HG03460 (cell line): ENCODE data around the gene CSF3.

Source experiments
- ATAC-seq: cut with Tn5 transposase; IDR thresholded peaks from one replicate; pipeline ENCODE4 v1.9.1; 2021; ENCODE audit not compliant: unreplicated experiment

CSF3 gene, protein sequence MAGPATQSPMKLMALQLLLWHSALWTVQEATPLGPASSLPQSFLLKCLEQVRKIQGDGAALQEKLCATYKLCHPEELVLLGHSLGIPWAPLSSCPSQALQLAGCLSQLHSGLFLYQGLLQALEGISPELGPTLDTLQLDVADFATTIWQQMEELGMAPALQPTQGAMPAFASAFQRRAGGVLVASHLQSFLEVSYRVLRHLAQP

DNA sequence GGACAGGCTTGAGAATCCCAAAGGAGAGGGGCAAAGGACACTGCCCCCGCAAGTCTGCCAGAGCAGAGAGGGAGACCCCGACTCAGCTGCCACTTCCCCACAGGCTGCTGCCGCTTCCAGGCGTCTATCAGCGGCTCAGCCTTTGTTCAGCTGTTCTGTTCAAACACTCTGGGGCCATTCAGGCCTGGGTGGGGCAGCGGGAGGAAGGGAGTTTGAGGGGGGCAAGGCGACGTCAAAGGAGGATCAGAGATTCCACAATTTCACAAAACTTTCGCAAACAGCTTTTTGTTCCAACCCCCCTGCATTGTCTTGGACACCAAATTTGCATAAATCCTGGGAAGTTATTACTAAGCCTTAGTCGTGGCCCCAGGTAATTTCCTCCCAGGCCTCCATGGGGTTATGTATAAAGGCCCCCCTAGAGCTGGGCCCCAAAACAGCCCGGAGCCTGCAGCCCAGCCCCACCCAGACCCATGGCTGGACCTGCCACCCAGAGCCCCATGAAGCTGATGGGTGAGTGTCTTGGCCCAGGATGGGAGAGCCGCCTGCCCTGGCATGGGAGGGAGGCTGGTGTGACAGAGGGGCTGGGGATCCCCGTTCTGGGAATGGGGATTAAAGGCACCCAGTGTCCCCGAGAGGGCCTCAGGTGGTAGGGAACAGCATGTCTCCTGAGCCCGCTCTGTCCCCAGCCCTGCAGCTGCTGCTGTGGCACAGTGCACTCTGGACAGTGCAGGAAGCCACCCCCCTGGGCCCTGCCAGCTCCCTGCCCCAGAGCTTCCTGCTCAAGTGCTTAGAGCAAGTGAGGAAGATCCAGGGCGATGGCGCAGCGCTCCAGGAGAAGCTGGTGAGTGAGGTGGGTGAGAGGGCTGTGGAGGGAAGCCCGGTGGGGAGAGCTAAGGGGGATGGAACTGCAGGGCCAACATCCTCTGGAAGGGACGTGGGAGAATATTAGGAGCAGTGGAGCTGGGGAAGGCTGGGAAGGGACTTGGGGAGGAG lies at the start of gene CSF3:
TSS of gene CSF3 (plus strand) at position 436 of the 993 bp plus-strand sequence. CDS start at position 471, 35 bp downstream.
- no peak for ATAC-seq

DNA sequence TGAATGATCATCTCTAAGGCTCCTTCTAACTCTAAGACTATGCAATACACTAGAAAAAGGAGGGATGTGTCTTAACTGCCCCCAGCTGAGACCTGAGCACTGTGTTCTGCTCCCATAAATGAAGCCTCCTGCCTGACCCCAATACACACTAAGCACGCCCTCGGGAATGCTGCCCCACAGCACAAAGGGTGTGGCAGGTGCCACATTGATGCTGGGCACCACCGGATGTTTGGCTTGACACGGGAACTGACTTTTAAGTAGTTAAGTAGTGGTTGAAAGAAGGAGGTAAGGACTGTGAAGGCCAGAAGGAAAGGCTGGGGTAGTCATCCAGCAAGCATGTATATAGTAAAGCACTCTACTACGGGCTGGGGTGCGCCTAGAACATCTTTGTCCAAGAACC lies 48.5 kb upstream of the CSF3 start:
- no peak for ATAC-seq

DNA sequence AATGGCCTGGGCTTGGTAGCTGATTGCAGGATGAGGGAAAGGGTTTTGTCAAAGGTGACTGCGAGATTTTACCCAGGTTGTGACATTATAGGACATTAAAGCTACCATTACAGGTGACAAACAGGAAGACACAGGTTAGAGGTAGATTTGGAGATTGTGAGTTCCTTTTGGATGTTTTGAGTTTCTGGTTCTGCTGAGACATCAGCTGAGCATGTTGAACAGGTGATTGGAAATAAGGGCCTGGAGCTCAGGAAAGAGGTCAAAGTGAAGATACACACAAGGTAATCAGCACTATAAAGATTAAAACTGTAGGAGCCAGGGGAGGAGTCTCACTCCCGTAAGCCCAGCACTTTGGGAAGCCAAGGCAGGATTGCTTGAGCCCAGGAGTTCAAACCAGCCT lies 46.5 kb upstream of the CSF3 start:
- no peak for ATAC-seq

DNA sequence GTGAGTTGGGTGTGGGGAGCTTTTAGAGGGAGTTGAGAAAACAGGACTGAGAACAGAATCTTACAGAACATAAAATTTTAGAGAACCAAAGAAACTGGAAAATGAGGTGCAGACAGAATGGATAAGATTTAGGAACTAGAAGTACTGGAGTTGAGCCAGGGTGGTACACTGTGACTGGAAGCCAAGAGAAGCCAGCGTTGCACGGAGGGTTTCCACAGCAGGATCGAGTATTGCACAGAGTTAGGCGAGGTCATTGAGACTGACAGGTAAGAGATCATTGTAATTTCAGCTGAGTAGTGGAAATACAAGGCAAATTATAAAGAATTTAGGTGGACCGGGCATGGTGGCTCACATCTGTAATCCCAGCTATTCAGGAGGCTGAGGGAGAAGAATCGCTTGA lies 45.9 kb upstream of the CSF3 start:
- ATAC-seq, result no peak

DNA sequence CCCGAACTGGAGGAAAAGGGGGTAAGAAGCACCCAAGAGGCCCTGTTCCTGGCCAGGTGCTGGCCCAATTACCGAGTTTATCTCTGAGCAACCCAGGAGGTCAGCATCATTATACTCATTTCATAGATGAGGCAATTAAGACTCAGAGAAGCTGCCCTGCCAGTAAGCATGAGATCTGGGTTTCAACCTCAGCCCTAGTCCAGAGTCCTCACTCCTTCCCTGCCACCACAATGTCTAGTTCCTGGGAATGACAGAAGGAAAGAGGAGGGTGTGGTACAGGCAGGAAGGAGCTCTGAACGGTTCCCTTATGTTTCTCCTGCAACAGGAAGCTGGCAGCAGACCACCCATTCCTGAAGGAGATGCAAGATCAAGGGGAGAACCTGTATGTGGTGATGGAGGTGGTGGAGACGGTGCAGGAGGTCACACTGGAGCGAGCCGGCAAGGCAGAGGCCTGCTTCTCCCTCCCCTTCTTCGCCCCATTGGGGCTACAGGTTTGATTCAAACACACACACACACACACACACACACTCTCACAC lies 45.0 kb upstream of the CSF3 start:
- ATAC-seq, result no peak

DNA sequence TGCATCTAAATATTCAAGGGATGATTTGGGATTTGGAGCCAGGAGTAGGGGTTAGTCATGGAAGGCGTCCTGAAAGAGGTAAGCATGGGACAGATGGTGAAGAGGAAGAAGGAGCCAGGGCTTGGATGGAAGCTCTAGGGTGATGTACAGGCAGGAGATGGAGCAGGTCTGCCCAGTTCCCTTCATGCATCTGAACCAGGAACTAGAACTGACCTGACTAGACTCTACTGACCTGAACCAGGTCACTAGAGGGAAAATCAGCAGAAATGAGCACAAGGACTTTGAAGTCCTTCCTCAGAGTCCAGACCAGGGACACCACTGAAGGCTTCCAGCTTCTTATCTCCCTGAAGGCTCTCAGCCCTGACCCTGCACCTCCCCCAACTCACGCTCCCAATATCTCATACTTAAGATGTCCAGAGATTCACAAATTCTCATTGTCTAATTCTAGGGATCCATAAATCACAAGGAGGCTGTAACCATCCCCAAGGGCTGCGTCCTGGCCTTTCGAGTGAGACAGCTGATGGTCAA lies 44.1 kb upstream of the CSF3 start:
- ATAC-seq, result no peak

DNA sequence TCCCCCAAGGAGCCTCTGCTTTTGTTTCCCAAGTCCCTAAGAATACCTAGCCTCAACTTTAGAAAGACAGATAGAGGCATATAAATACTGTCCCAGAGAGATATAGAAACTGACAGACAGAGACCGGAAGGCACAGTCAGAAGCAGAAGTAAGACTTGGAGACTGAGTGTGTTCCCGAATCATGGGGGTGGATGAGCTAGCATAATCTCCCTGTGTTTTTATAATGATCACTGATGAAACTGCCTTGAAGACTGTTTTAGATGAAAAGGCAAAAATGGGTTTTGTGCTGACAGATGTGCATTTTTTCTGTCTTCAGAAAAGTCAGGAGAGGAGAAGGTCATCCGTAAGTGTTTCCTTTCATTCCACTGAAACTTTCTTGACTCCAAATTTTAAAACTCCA lies 43.0 kb upstream of the CSF3 start:
- no peak for ATAC-seq

DNA sequence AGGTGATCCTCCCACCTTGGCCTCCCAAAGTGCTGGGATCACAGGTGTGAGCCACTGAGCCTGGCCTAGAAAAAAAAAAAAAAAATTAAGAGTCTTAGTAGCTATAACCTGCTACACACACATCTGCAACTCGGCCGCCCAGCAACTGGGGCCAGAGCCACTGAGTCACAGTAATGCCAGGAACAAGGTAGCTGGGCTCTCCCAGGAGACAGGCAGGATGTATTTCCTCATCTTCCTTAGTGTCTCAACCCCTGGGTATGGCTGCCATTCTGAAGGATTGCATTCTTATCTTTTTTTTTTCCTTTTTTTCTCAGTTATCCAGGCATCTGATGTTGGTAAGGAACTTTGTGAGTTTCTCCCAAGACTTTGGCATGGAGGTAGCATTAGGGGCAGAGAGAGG lies 41.7 kb upstream of the CSF3 start:
- ATAC-seq, result no peak

DNA sequence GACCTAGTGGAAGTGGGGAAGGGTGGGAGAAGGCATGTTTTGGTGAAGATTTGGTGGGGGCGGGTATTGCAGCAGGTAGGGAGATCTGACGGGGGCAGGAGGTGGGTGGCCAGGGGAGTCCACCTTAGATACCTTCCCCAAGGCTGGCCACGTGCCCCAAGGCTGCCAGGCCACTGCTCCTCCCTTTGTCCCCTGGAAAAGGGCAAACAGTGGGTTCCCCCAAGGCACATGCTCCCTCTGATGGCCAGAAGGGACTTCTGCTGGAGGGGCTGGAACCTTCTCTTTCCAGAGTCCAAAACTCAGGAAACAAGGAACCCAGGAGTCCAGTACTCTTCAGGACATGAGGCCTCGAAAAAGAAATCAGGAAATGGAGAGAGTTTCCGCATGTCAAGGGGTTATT lies 40.8 kb upstream of the CSF3 start:
- ATAC-seq, result no peak

DNA sequence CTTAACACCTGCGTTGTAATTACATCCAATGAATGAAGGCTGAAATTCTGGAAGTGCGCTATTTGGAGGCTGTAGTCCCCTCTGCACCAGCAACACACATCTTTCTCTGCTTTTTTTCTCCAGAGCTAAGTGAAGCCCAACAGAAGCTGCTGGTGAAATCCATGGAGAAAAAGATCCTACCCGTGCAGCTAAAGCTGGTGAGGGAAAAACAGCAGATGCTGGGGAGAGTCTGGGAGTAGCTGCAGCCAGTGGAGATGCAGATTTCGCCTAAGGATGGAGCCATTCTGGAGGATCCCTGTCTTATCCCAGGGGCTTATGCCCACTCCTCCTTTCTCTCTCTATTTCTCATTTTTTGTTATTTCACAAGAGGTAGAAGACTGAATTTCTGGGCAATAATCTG lies 39.4 kb upstream of the CSF3 start:
- no peak for ATAC-seq

DNA sequence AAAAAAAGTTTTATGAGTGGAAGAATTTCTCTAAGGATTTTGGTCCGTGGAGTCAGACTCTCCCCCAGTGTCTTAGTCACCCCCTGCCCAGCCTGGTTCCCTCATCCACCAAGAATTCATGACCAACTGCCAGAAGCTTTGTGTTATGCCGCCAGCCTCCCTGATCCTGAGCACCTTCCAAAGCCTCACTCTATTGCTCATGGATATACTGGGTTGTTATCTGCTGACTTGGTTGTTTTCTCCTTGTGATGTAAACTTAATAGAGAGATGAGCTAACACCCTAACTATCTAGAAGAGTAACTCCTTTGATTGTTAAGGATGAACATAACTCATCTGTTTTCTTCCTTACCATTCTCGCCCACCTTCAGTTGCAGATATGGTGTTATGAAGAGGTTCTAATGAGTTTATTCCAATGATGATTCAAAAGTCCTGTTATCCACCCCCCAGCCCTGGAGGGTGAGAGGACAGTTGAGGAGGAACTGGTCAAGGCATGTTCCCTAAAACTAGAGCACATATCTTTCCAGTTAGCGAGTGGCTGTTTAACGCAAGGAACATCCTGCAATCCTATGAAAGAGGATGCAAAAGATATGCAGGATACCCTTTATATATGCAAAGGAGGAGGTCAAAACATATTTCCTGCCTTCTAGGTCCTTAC lies 36.1 kb upstream of the CSF3 start:
- ATAC-seq, result no peak

DNA sequence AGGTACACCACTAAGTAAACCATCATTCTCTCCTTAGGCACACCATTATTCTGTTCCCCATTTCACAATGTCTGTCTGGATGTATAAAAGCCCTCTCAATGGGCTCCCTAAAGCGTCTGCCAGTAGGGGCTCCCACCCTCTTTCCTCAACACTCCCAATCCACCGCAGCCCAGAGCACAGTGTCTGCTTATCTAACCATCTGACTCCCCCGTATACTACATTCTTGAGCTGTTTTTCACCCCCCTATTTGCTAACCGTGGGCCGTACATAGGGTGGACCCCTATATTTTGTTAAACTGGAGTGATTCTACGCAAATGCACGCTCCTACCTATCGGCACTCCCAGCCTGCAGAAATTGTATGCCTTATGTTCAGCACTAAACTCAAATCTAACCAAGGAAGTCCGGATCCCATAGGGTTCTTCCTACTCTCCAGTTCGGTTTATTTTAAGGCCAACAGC lies 35.3 kb upstream of the CSF3 start:
- peak; percentile 7 for ATAC-seq

DNA sequence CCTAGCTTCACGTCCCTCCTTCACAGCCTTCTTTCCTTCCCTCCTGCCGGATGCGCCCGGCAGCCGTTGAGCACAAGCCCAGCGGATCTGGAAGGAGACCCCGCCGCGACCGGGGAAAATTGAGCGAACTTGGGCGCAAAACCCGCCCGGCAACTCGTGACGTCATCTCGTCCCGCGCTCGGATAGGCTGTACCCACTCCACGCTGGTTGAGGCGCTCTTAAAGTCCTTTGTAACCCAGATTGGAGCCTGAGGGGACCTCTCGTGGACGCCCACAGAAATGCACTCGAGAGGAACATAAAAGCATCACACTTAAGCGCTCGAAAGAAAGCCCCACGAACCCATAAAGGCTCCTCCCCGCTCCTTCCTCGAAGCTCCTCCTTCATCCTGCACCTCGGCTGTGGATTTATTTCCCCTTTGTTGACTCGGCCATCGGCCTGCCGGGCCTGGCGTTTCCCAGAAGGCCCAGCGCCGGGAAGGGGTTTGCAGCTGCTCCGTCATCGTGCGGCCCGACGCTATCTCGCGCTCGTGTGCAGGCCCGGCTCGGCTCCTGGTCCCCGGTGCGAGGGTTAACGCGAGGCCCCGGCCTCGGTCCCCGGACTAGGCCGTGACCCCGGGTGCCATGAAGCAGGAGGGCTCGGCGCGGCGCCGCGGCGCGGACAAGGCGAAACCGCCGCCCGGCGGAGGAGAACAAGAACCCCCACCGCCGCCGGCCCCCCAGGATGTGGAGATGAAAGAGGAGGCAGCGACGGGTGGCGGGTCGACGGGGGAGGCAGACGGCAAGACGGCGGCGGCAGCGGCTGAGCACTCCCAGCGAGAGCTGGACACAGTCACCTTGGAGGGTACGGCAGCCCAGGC lies 34.7 kb upstream of the CSF3 start, which contains the start of gene PSMD3:
TSS of gene PSMD3 (plus strand) at position 457 of the 856 bp plus-strand sequence. CDS start at position 621, 164 bp downstream.
- ATAC-seq, result peak; percentile 90

DNA sequence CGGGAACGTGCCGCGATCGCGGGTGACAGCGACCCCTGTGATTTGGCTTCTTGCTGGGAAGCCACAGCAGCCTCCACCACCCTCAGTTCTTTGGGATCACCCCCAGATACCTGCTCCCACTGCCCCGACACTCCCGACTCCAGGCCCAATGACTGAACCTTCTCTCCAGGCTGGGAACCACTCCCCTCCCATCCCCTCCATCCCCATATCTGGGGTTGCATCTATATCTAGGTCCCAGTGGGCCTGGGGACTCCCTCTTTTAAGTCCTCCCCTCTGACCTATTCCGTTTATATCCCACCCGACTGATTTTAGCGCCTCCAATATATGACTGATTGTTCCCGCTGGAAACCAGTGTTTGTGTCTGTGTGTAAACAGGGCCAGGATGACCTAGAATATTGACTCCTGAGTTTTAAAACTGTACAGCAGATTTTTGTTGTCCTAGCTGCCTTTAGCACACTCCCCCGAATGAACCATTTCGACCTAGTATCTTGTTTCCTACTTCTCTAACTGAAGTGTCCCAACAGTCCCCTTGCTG lies 34.0 kb upstream of the CSF3 start:
- ATAC-seq, result no peak

DNA sequence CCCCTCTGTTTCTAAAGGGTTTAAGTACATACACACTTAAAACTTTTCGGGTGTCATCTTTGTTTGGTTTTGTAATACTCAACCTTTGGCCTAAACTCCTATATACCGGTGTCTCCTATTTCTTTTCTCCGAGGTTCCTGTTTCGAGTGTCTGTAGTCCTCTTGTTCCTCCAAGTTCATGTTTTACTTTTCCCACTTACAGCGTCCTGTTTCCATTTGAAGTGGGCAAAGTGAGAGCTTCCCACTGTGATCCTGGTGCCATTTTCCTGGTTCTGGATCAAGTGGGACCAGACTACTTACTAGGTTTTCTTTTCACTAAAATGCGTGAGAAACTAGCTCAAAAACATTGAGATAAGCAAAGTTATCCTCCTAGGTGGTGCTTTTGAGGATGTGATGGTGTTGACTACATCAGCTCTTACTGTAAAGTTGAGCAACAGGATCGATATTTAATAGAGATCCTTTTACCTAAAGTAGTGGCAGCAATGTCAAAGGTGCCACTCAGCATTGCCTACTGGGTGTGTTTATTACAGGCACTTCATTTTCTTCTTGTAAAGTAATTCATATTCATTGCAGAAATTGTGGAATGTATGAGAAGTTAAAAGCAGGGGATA lies 33.4 kb upstream of the CSF3 start:
- no peak for ATAC-seq

DNA sequence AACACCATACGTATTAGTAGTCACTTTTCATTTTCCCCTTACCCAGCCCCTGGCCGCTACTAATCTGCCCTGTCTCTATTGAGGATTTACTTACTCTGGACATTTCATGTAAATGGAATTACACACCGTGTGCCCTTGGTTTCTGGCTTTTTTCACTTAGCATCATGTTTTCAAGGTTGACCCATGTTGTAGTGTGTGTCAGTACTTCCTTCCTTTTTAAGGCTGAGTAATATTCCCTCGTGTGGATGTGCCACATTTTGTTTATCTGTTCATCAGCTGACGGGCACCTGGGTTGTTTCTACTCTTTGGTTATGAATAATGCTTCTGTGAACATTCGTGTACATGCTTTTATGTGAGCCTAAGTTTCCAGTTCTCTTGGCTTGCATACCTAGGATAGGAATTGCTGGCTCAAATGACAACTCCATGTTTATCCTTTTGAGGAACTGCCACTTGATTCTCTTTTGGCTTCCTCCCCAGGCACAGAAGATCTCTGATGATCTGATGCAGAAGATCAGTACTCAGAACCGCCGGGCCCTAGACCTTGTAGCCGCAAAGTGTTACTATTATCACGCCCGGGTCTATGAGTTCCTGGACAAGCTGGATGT lies 26.9 kb upstream of the CSF3 start:
- no peak for ATAC-seq

DNA sequence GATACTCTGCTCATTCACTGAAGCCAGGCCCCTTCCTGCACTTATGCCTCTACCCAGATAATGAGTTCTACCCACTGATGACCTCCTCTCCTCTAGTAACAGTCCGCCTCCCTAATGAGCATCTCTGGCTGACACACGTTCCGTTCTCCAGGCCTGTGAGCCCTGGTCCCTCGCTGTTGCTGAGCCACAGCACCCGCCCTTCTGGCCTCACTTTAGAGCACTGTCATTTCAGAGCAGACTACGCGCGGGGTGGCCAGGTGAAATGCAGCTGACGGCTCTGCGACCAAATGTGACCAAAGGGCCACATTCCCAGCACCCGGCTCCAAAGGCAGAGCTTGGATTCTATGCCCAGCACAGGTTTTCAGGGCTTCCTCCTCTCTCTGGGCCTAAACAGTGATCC lies 20.8 kb upstream of the CSF3 start:
- ATAC-seq, result no peak

DNA sequence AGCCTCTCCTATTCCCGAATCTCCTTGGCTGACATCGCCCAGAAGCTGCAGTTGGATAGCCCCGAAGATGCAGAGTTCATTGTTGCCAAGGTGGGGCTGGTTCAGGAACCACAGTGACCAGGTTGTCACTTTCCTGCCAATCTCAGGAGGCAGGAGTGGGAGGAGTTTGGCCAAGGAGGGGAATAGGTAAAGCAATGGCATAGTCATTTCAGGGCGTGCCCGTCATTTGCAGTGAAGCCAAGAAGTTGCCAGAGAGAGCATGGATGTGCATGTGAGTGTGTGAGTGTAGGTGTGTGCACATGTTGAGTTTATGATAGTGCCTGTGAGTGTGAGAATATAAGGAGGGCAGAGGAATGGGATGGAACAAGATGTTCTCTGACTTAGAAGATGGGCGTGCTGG lies 19.8 kb upstream of the CSF3 start:
- ATAC-seq, result no peak

DNA sequence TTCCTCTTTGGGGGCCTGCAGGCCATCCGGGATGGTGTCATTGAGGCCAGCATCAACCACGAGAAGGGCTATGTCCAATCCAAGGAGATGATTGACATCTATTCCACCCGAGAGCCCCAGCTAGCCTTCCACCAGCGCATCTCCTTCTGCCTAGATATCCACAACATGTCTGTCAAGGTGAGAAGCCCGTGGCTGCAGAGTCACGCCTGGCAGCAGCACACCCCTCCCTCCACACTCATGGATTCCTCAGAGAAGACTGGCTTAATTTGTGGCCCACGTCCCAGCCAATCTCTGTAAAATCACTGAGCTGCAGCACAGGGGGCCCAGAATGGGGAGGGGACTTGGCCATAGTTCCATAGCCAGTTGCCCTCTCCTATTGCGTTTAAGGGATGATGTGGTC lies 19.1 kb upstream of the CSF3 start:
- ATAC-seq, result no peak
